AG04449 (cell line): ENCODE data around the gene PARP14.

Experiments
- CTCF ChIA-PET: fragments of 350-600 bp; formaldehyde crosslinking; extraction: SDS; loops from one replicate; lab custom pipeline; 2021; ENCODE audit warnings: antibody characterized with exemption; lab: Yijun Ruan, JAX
- POLR2A ChIA-PET: fragments of 400-600, 350-600 bp; formaldehyde crosslinking; extraction: SDS; loops from one replicate; lab custom pipeline; 2020; ENCODE audit warnings: antibody characterized with exemption, inconsistent platforms; lab: Yijun Ruan, JAX
- DNase-seq: peaks from one replicate; pipeline ENCODE4 v3.0.0-alpha.2; 2010; ENCODE audit warnings: low read depth, low spot score
- H3K4me3 ChIP-seq: 2 replicates; pipeline ENCODE4 v1.5.1; 2011; ENCODE audit warnings: low read depth, mild to moderate bottlenecking, control low read depth, low read length
- CTCF ChIP-seq: IDR thresholded peaks from one replicate; pipeline ENCODE4 v1.5.1; 2011; ENCODE audit warnings: mild to moderate bottlenecking, moderate library complexity, low read length, control low read depth, inconsistent platforms; ENCODE audit not compliant: insufficient read depth; ENCODE audit errors: missing control alignments

The PARP14 gene

GRCh38 chr3:122690096-122690495 is 9.5 kb downstream of the PARP14 start:
- CTCF ChIA-PET = interaction anchor here (1.1 to 2.2 kb wide), 2 partner anchors 10 to 129 kb away, joined by 3 to 13 read pairs; partner anchors contain the start of gene PARP14
- TF ChIP-seq CTCF = no peak
- no peak overlapping the region for H3K4me3 ChIP-seq
- POLR2A ChIA-PET = no interaction called here
- DNase-seq = no peak

GRCh38 chr3:122691195-122691594 is 10.6 kb downstream of the PARP14 start:
- no peak overlapping the region for H3K4me3 ChIP-seq
- CTCF ChIA-PET = no interaction called here
- POLR2A ChIA-PET = no interaction called here
- no peak for TF ChIP-seq CTCF
- no peak for DNase-seq

GRCh38 chr3:122692674-122693073 is 12.0 kb downstream of the PARP14 start:
- DNase-seq = no peak
- CTCF ChIA-PET = no interaction called here
- TF ChIP-seq CTCF = no peak

GRCh38 chr3:122694966-122695365 is 14.3 kb downstream of the PARP14 start:
- ChIA-PET POLR2A (interaction anchor here (0.7 kb wide), 1 partner anchor 136 kb away, joined by 4 read pairs; no protein-coding TSS in a partner anchor), CTCF (interaction anchor here (0.7 to 1.4 kb wide), 3 partner anchors 9 to 127 kb away, joined by 5 to 10 read pairs (median 7); no protein-coding TSS in a partner anchor)
- no peak for DNase-seq
- TF ChIP-seq CTCF = no peak
- no peak overlapping the region for H3K4me3 ChIP-seq

More at GRCh38 chr3:122692674-122693073, 12.0 kb downstream of the PARP14 start:
- POLR2A ChIA-PET = no interaction called here
- H3K4me3 ChIP-seq = no peak overlapping the region

- H3K4me3 ChIP-seq = no peak overlapping the region
Observed at GRCh38 chr3:122695927-122696561, 15.4 kb downstream of the PARP14 start.

More at GRCh38 chr3:122695927-122696561, 15.4 kb downstream of the PARP14 start:
- TF ChIP-seq CTCF = no peak
- POLR2A ChIA-PET = no interaction called here
- no peak for DNase-seq
- CTCF ChIA-PET = interaction anchor here (1.1 to 1.4 kb wide), 2 partner anchors 8 to 17 kb away, joined by 5 to 10 read pairs; no protein-coding TSS in a partner anchor
